ENCODE data around the gene CAMKMT.

DNA sequence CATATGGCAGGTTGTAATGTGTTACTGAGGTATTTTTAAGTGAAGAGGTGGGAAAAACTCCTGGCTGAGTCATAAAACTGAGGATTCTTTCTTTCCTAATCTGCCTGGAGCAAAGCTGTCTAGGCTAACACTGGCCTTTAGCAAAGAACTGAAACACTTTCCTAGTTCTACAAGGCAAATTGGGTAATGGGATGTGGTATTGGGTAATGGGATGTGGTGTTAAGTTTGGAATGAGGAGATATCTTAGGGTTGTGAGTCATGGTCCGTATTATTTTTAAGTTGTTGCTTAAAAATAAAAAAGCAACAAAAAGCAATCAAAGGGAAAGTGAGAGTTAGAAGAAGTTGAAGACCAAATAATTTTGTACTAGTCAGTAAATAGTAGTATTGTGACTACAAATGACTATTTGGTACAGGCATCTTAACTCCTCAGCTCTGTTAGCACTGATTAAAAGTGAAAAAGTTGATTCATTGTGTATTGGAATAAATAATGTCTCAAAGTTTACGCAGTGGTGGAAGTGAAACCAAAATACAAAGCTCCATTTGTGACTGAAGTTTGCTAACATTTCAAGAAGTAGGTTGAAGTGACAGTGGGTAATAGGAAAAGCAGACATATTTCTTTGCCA is 216.8 kb downstream of the CAMKMT start:
- TF ChIP-seq CTCF (IDR thresholded peaks at IDR 0.05; ENCODE audit: insufficient read depth, low read length, poor library complexity, severe bottlenecking) (no peak), EZH2phosphoT487 (conservative IDR thresholded peaks at IDR 0.05; ENCODE audit: low read length) (no peak)
